Coronary artery (tissue), 2 donors: ENCODE measurements around the gene CUL3.

Experiments used
- DNase-seq: peaks from one replicate; pipeline ENCODE4 v3.0.0-alpha.2; 2017; ENCODE audit warnings: low spot score
- H3K27ac ChIP-seq, 2 donors: fragments of 200-600 bp; sonication (generic); one replicate each; pipeline ENCODE4 v1.5.1; 2016 to 2019
- H3K4me3 ChIP-seq: fragments of 200-600 bp; sonication (generic); 2 replicates; pipeline ENCODE4 v1.5.1; 2016; ENCODE audit warnings: mild to moderate bottlenecking, moderate library complexity
- CTCF ChIP-seq: fragments of 200-600 bp; sonication (generic); IDR thresholded peaks from one replicate; pipeline ENCODE4 v1.5.1; 2019; ENCODE audit warnings: antibody characterized with exemption

The CUL3 gene

DNA sequence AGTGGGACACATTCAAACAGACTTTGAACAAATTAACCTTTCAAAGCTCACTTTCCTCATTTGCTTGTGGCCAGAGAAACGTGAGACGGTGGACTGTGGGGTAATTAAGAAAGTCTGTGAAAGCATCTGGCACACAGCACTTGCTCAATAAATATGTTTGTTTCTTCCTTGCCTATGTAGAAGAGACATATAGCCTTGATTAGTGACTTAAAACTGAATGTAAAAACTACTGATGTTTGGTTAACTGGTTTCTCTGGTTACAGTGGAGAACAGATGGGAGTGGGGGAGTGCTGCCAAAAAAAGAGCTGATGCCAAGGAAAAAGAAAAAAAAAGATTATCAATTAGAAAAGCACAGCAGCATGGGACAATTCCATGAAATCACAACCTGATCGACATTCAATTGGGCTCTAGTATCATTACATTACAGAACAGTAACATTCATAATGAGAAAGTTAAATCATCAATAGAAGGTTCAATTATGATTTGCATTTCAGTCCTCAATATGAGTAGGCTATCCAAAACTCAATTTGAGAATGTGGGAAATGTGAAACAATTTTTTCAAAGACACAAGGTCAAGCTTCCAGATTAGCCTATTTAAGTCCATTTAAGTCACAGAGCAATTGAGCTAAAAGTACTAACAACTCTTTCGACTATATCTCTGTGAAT is 14.7 kb downstream of the CUL3 start:
- H3K4me3 ChIP-seq: no peak overlapping the region
- no peak for DNase-seq
- no peak for TF ChIP-seq CTCF
- H3K27ac ChIP-seq: no peak overlapping the region

DNA sequence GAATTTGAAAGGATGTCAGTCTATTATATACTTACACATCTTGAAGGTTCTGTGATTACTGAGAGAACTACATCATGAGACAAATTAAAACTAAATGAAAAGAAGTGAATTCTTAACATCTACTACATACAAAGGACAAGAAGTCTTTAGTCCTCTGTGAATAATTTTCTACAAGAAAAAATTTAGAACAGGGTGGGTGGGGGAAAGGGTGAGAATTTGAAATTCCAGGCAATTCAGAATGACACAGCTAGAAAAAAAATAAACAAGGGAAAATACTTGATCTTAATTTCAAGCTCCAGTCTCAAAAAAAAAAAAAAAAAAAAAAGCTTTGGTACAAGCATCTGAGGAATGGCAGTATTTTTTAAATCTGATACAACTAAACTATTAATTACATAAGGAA is 15.5 kb downstream of the CUL3 start:
- no peak overlapping the region for H3K27ac ChIP-seq
- no peak for TF ChIP-seq CTCF
- no peak for DNase-seq
- H3K4me3 ChIP-seq: no peak overlapping the region

DNA sequence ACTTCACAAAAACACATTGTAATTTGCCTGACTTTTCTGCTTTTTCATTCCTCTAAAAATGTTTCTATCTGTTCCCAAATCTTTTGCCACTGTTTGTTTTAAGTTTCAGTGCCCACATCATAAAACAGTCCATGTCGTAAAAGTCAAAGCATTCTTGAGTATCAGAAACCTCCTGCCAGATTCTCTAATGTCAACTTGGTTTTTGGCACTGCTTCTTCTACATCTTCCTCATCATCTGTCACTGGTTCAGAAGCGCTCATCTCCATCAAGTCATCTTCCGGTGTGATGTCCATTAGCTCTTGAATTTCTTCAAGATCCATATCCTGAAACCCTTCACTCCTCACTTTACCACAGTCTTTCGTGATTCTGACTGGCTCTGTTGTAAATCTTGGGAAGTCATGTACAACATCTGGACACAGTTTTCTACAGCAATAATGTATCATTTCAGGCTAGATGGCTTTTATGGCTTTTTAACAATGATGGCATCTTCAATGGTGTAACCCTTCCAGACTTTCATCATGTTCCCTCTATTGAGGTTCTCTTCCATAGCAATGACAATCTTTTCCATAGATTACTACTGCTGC is 19.6 kb downstream of the CUL3 start:
- DNase-seq: no peak
- no peak overlapping the region for H3K4me3 ChIP-seq
- no peak overlapping the region for H3K27ac ChIP-seq
- no peak for TF ChIP-seq CTCF

DNA sequence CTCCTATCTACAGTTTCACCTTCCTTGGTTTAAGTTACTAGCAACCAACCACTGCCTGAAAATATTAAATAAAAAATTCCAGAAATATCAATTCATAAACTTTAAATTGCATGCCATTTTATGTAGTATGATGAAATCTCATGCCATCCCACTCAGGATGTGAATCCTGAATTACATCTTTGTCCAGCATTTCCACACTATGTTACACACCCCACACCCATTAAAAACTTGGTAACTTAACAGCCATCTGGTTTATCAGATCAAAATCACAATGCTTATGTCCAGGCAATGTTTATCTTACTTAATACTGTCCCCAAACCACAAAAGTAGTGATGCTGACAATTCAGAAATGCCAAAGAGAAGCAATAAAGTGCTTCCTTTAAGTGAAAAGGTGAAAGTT is 21.6 kb downstream of the CUL3 start:
- no peak for TF ChIP-seq CTCF
- no peak for DNase-seq
- H3K4me3 ChIP-seq: no peak overlapping the region
- H3K27ac ChIP-seq: no peak overlapping the region

- Histone ChIP-seq H3K27ac (no peak overlapping the region), H3K4me3 (no peak overlapping the region)
- DNase-seq: no peak
- TF ChIP-seq CTCF: no peak
These were observed 22.3 kb downstream of the CUL3 start for GRCh38 chr2:224562831-224563230.

DNA sequence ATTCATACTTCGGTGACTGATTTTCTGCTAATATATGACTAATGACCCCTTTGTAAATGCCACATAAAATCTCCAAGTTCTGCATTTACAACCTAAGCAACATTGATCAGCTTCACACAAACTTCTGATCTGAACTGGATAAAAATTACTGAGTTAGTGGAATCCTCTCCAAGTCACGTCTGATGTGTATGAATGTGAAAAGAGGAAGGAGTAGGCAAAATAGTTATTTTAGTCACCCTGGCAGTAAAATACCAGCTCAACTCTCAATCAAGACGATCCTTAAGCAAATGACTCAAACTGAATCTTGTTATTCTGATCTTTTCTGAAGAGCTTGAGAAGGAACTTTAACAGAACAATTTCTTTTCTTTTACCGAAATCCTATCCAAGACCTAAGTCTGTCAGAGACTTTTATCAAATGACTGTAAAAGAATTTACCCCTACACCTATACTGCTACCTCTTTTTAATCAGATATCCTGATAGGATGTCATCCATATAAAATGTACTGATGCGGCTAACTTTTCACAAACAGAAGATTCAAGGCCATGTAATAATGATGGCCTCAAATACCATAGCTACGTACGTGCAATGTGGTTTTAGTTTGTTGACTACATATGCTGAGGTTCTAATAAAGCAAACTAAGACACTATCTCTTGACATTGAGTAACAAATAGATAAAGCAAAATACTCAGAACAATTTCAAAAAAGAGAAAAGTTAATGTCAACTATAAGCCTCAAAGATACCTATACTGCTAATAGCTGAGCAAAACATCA is 23.7 kb downstream of the CUL3 start:
- H3K27ac ChIP-seq: no peak overlapping the region
- no peak for TF ChIP-seq CTCF
- no peak for DNase-seq
- no peak overlapping the region for H3K4me3 ChIP-seq
